ENCODE measurements around the gene NCLN.
"Not testable (repeated sequence)": the region's sequence is repeated elsewhere in the genome, so short reads cannot be mapped to it uniquely, and the experiment has no call there.

The NCLN gene

GRCh38 chr19:3202346-3202745, 16.6 kb downstream of the NCLN start:
- no peak for FAIRE-seq

GRCh38 chr19:3202895-3203294, 17.2 kb downstream of the NCLN start:
- not testable (repeated sequence) for FAIRE-seq

- no peak for FAIRE-seq
Observed at GRCh38 chr19:3203805-3204645, 18.3 kb downstream of the NCLN start.

GRCh38 chr19:3204646-3205275, 19.0 kb downstream of the NCLN start:
- no peak for FAIRE-seq

GRCh38 chr19:3206216-3206953, 20.7 kb downstream of the NCLN start:
- no peak for FAIRE-seq

- FAIRE-seq, result no peak
Observed at GRCh38 chr19:3207461-3208242, 21.9 kb downstream of the NCLN start.

GRCh38 chr19:3208317-3209207, 22.8 kb downstream of the NCLN start:
- no peak for FAIRE-seq

- no peak for FAIRE-seq
Observed at GRCh38 chr19:3210347-3211017, 24.8 kb downstream of the NCLN start.

GRCh38 chr19:3211191-3211590, 25.5 kb downstream of the NCLN start:
- no peak for FAIRE-seq

- no peak for FAIRE-seq
Observed at GRCh38 chr19:3213159-3213558, 27.4 kb downstream of the NCLN start.

GRCh38 chr19:3216874-3217273, 31.1 kb downstream of the NCLN start:
- no peak for FAIRE-seq

GRCh38 chr19:3220576-3220975, 34.8 kb downstream of the NCLN start:
- no peak for FAIRE-seq

- FAIRE-seq, result not testable (repeated sequence)
Observed at GRCh38 chr19:3221576-3221975, 35.8 kb downstream of the NCLN start.

- no peak for FAIRE-seq
Observed at GRCh38 chr19:3222709-3223108, 37.0 kb downstream of the NCLN start.

GRCh38 chr19:3224346-3225168, 38.8 kb downstream of the NCLN start, which contains the start of gene CELF5:
Gene CELF5, plus strand, starts transcription at chr19:3224661. Its CDS starts 79 bp downstream, at chr19:3224740.
- no peak for FAIRE-seq

- no peak for FAIRE-seq
Observed at GRCh38 chr19:3225169-3225485, 39.4 kb downstream of the NCLN start.

- no peak for FAIRE-seq
Observed at GRCh38 chr19:3225677-3226093, 40.0 kb downstream of the NCLN start.

- no peak for FAIRE-seq
Observed at GRCh38 chr19:3227054-3227626, 41.4 kb downstream of the NCLN start.

- no peak for FAIRE-seq
Observed at GRCh38 chr19:3229346-3229743, 43.6 kb downstream of the NCLN start.

Measured in islet of Langerhans (tissue), 1 donor.